Measurements from ENCODE around the gene DLK2. TPM values are rescaled to one million over a fixed set of nuclear protein-coding genes. Genes with fewer than 3 reads are reported as not detected.
A peak's percentile ranks its signal among the peaks of the same experiment; 100 is the strongest.
"Not testable (repeated sequence)": the region's sequence is repeated elsewhere in the genome, so short reads cannot be mapped to it uniquely, and the experiment has no call there.

The DLK2 gene
- 3.3 and 3.4 TPM in 2 replicates for total RNA-seq (ENCODE audit: low replicate concordance)
- long read RNA-seq, partial matches to known transcripts = 0 of 1 reads
- long read RNA-seq, other reads (novel, unspliced or antisense) = 1 of 1 reads

GRCh38 chr6:43455531-43456428, at the start of gene DLK2:
Gene DLK2, minus strand, starts transcription at chr6:43455548. Its CDS starts 723 bp downstream, at chr6:43454825.
- Mint-ChIP-seq H3K27me3 (peaks cover 39% of the 10 kb centered on the region), H3K27ac (peak within 1 kb of the TSS; percentile 57), H3K4me3 (peak within 1 kb of the TSS; percentile 88), H3K4me1 (ENCODE audit: unreplicated experiment) (peaks cover 16% of the 10 kb centered on the region), H3K36me3 (peaks cover 4% of the 10 kb centered on the region), H3K9me3 (no peaks in the 10 kb centered on the region)
- TF ChIP-seq CTCF (conservative IDR thresholded peaks at IDR 0.05) = no peak
- no peak for DNase-seq (ENCODE audit: extremely low spot score, unreplicated experiment)

- no peak overlapping the region for H3K27ac Mint-ChIP-seq
- no peak overlapping the region for H3K4me3 Mint-ChIP-seq
- H3K9me3 Mint-ChIP-seq = no peaks in the 10 kb centered on the region
- DNase-seq (ENCODE audit: extremely low spot score, unreplicated experiment) = no peak
- peaks cover under 1% of the 10 kb centered on the region for H3K4me1 Mint-ChIP-seq (ENCODE audit: unreplicated experiment)
- no peaks in the 10 kb centered on the region for H3K36me3 Mint-ChIP-seq
- peaks cover 9% of the 10 kb centered on the region for H3K27me3 Mint-ChIP-seq
- TF ChIP-seq CTCF (conservative IDR thresholded peaks at IDR 0.05) = no peak
Observed at GRCh38 chr6:43503443-43503842, 48.1 kb upstream of the DLK2 start.

GRCh38 chr6:43502666-43503065, 47.3 kb upstream of the DLK2 start:
- no peaks in the 10 kb centered on the region for H3K4me1 Mint-ChIP-seq (ENCODE audit: unreplicated experiment)
- no peaks in the 10 kb centered on the region for H3K9me3 Mint-ChIP-seq
- no peaks in the 10 kb centered on the region for H3K36me3 Mint-ChIP-seq
- TF ChIP-seq CTCF (conservative IDR thresholded peaks at IDR 0.05) = no peak
- DNase-seq (ENCODE audit: extremely low spot score, unreplicated experiment) = no peak
- H3K27ac Mint-ChIP-seq = no peak overlapping the region
- H3K27me3 Mint-ChIP-seq = peaks cover 2% of the 10 kb centered on the region
- H3K4me3 Mint-ChIP-seq = no peak overlapping the region

GRCh38 chr6:43500921-43501320, 45.6 kb upstream of the DLK2 start:
- Mint-ChIP-seq H3K27me3 (no peaks in the 10 kb centered on the region), H3K27ac (no peak overlapping the region), H3K4me3 (no peak overlapping the region), H3K9me3 (no peaks in the 10 kb centered on the region), H3K4me1 (ENCODE audit: unreplicated experiment) (no peaks in the 10 kb centered on the region), H3K36me3 (no peaks in the 10 kb centered on the region)
- DNase-seq (ENCODE audit: extremely low spot score, unreplicated experiment) = no peak
- TF ChIP-seq CTCF (conservative IDR thresholded peaks at IDR 0.05) = no peak

- Mint-ChIP-seq H3K9me3 (no peaks in the 10 kb centered on the region), H3K27ac (no peak overlapping the region), H3K27me3 (no peaks in the 10 kb centered on the region), H3K4me3 (no peak overlapping the region), H3K4me1 (ENCODE audit: unreplicated experiment) (peaks cover 9% of the 10 kb centered on the region), H3K36me3 (no peaks in the 10 kb centered on the region)
- TF ChIP-seq CTCF (conservative IDR thresholded peaks at IDR 0.05) = no peak
- DNase-seq (ENCODE audit: extremely low spot score, unreplicated experiment) = no peak
Observed at GRCh38 chr6:43499028-43499815, 43.9 kb upstream of the DLK2 start.

- DNase-seq (ENCODE audit: extremely low spot score, unreplicated experiment); H3K9me3 Mint-ChIP-seq; H3K4me3 Mint-ChIP-seq; H3K36me3 Mint-ChIP-seq; H3K27me3 Mint-ChIP-seq; H3K27ac Mint-ChIP-seq: not testable (repeated sequence)
- H3K4me1 Mint-ChIP-seq (ENCODE audit: unreplicated experiment) = peaks cover 14% of the 10 kb centered on the region
Observed at GRCh38 chr6:43498291-43498690, 42.9 kb upstream of the DLK2 start.
